Measurements from ENCODE around the gene CCNO. TPM values are rescaled to one million over a fixed set of nuclear protein-coding genes. Genes with fewer than 3 reads are reported as not detected.
A peak's percentile ranks its signal among the peaks of the same experiment; 100 is the strongest.

CCNO gene
- total RNA-seq, 4 donors from 2014 or later: 1.3 to 6.2 (median 3.9) TPM

GRCh38 chr5:55220433-55221185 is 12.8 kb downstream of the CCNO start:
- no peak for DNase-seq (ENCODE audit: low spot score in 2 of 2)
- no peak for TF ChIP-seq CTCF (IDR thresholded peaks at IDR 0.05)
- TF ChIP-seq POLR2A (IDR thresholded peaks at IDR 0.05): no peak
- 5 to 6% methylated on average over 40 to 60 of the region's 62 CpGs for WGBS, 2 donors
- intact Hi-C loops (cut with DNase I; ENCODE audit: low total_unique reads): no loop called here
- peak overlapping the region; percentile 1 for H3K4me3 ChIP-seq (ENCODE audit: low read depth, poor library complexity, severe bottlenecking)

- 91 to 95% methylated on average over 3 of the region's 3 CpGs for WGBS, 2 donors
- intact Hi-C loops (cut with DNase I; ENCODE audit: low total_unique reads): no loop called here
- TF ChIP-seq POLR2A (IDR thresholded peaks at IDR 0.05) (no peak), CTCF (IDR thresholded peaks at IDR 0.05) (no peak)
These were observed 13.6 kb downstream of the CCNO start for GRCh38 chr5:55219770-55220169.

DNA sequence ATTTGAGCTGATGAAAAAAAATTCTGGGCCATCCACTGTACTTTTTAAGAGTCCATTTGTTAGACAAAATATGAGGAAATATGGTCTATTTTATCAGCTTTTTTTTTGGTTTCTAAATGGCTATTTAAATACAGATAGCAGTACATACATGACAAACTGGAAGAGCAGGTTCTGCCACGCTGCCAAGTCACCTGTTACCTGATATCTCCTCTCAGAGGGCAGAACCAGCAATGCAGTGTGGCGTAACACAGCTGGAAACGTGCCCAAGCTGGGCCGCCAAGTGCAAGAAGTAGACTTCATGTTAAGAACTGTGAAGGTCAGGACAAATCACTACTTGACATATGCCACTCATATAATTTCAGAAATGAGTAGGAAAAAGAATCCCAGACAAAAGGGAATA is 14.4 kb downstream of the CCNO start:
- no peak for TF ChIP-seq POLR2A (IDR thresholded peaks at IDR 0.05)
- DNase-seq (ENCODE audit: low spot score in 2 of 2): no peak
- 27 to 41% methylated on average over 4 of the region's 4 CpGs for WGBS, 2 donors
- H3K4me3 ChIP-seq (ENCODE audit: low read depth, poor library complexity, severe bottlenecking): no peak overlapping the region
- intact Hi-C loops (cut with DNase I; ENCODE audit: low total_unique reads): no loop called here

More at GRCh38 chr5:55219770-55220169, 13.6 kb downstream of the CCNO start:
- DNase-seq (ENCODE audit: low spot score in 2 of 2): no peak
- H3K4me3 ChIP-seq (ENCODE audit: low read depth, poor library complexity, severe bottlenecking): no peak overlapping the region

GRCh38 chr5:55211184-55211874 is 22.1 kb downstream of the CCNO start:
- H3K4me3 ChIP-seq (ENCODE audit: low read depth, poor library complexity, severe bottlenecking): no peak overlapping the region
- intact Hi-C loops (cut with DNase I; ENCODE audit: low total_unique reads): no loop called here
- DNase-seq (ENCODE audit: low spot score in 2 of 2): no peak
- TF ChIP-seq POLR2A (IDR thresholded peaks at IDR 0.05): no peak
- TF ChIP-seq CTCF (IDR thresholded peaks at IDR 0.05): no peak
- 69 to 86% methylated on average over 2 of the region's 2 CpGs for WGBS, 2 donors

GRCh38 chr5:55205001-55205400 is 28.4 kb downstream of the CCNO start:
- H3K4me3 ChIP-seq (ENCODE audit: low read depth, poor library complexity, severe bottlenecking): no peak overlapping the region
- intact Hi-C loops (cut with DNase I; ENCODE audit: low total_unique reads): no loop called here
- WGBS, 2 donors: 38 to 54% methylated on average over 2 of the region's 2 CpGs
- no peak for DNase-seq (ENCODE audit: low spot score in 2 of 2)
- TF ChIP-seq POLR2A (IDR thresholded peaks at IDR 0.05) (no peak), CTCF (IDR thresholded peaks at IDR 0.05) (no peak)

DNA sequence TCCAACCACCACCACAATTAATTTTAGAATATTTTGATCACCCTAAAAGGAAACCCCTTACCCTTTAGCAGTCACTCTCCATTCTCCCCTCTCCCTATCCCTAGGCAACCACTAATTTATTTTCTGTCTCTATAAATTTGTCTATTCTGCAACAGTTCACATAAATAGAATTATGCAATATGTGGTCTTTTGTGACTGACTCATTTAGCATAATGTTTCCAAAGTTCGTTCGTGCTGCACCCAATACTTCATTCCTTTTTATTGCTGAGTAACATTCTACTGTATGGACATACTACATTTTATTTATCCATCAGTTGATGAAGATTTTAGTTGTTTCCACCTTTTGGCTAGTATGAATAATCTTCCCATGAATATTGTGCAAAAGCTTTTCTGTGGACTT is 42.2 kb downstream of the CCNO start:
- intact Hi-C loops (cut with DNase I; ENCODE audit: low total_unique reads): no loop called here
- no peak for DNase-seq (ENCODE audit: low spot score in 2 of 2)
- 83% methylated on average over 2 of the region's 2 CpGs for WGBS, 2 donors
- H3K4me3 ChIP-seq (ENCODE audit: low read depth, poor library complexity, severe bottlenecking): no peak overlapping the region
- TF ChIP-seq CTCF (IDR thresholded peaks at IDR 0.05): no peak
- TF ChIP-seq POLR2A (IDR thresholded peaks at IDR 0.05): no peak
